Neuronal stem cell (in vitro differentiated cells): ENCODE measurements around the gene KLF14.
"Not testable (repeated sequence)": the region's sequence is repeated elsewhere in the genome, so short reads cannot be mapped to it uniquely, and the experiment has no call there.

Experiments
- DNase-seq: peaks from one replicate; pipeline ENCODE4 v3.0.0-alpha.2; 2013; ENCODE audit warnings: low spot score
- H2AFZ ChIP-seq: one replicate; pipeline ENCODE4 v1.6.1; 2013; ENCODE audit warnings: mild to moderate bottlenecking, low read length, inconsistent platforms
- H2AK5ac ChIP-seq: 2 replicates; pipeline ENCODE4 v1.6.1; 2013; ENCODE audit warnings: low read depth, mild to moderate bottlenecking, inconsistent platforms, low read length, moderate library complexity, mixed read lengths
- H2BK120ac ChIP-seq: 2 replicates; pipeline ENCODE4 v1.6.1; 2013; ENCODE audit warnings: low read depth, mild to moderate bottlenecking, inconsistent platforms, low read length, moderate library complexity, mixed read lengths
- H2BK12ac ChIP-seq: one replicate; pipeline ENCODE4 v1.6.1; 2013; ENCODE audit warnings: low read length, inconsistent platforms
- H2BK15ac ChIP-seq: 2 replicates; pipeline ENCODE4 v1.6.1; 2013; ENCODE audit warnings: mild to moderate bottlenecking, low read length, inconsistent platforms, mixed read lengths
- H2BK5ac ChIP-seq: one replicate; pipeline ENCODE4 v1.6.1; 2013; ENCODE audit warnings: inconsistent platforms, mild to moderate bottlenecking, low read length, moderate library complexity
- H3K14ac ChIP-seq: one replicate; pipeline ENCODE4 v1.6.1; 2013; ENCODE audit warnings: low read length, inconsistent platforms
- H3K18ac ChIP-seq: 2 replicates; pipeline ENCODE4 v1.6.1; 2013; ENCODE audit warnings: low read length, inconsistent platforms
- H3K23ac ChIP-seq: 2 replicates; pipeline ENCODE4 v1.6.1; 2013; ENCODE audit warnings: low read depth, mild to moderate bottlenecking, mixed read lengths, low read length, inconsistent platforms; ENCODE audit not compliant: poor library complexity
- H3K27ac ChIP-seq: replicated peaks from 3 replicates; pipeline ENCODE4 v1.5.1; 2013; ENCODE audit warnings: low read length, inconsistent platforms
- H3K27me3 ChIP-seq, 3 experiments: 2 replicates each; pipeline ENCODE4 v1.6.1; 2013; ENCODE audit warnings: low read length in 3 of 3, mild to moderate bottlenecking in 2 of 3, inconsistent platforms in 1 of 3, low read depth in 1 of 3, mixed read lengths in 1 of 3, moderate library complexity in 1 of 3; ENCODE audit not compliant: control insufficient read depth in 3 of 3, insufficient read depth in 3 of 3
- H3K36me3 ChIP-seq, 2 donors: replicated peaks in 1 of 2; 2 replicates each; pipeline ENCODE4 v1.6.1; 2013; ENCODE audit warnings: low read length in 2 of 2; ENCODE audit not compliant: control insufficient read depth in 2 of 2, insufficient read depth in 2 of 2
- H3K4ac ChIP-seq: 2 replicates; pipeline ENCODE4 v1.6.1; 2013; ENCODE audit warnings: inconsistent platforms, mild to moderate bottlenecking, low read length, moderate library complexity
- H3K4me1 ChIP-seq, 2 donors: 1 replicate in 1 of 2; 2 replicates in 1 of 2; pipeline ENCODE4 v1.6.1; 2013; ENCODE audit warnings: low read length in 2 of 2, low read depth in 1 of 2; ENCODE audit not compliant: control insufficient read depth in 2 of 2, insufficient read depth in 1 of 2
- H3K4me2 ChIP-seq: one replicate; pipeline ENCODE4 v1.6.1; 2013; ENCODE audit warnings: mild to moderate bottlenecking, low read length, inconsistent platforms; ENCODE audit not compliant: insufficient read depth, poor library complexity, severe bottlenecking
- H3K4me3 ChIP-seq, 2 donors: 2 replicates each; pipeline ENCODE4 v1.5.1; 2013; ENCODE audit warnings: low read length in 2 of 2, mild to moderate bottlenecking in 2 of 2, inconsistent platforms in 1 of 2, moderate library complexity in 1 of 2
- H3K79me1 ChIP-seq: one replicate; pipeline ENCODE4 v1.6.1; 2013; ENCODE audit warnings: low read depth, mild to moderate bottlenecking, inconsistent platforms, low read length, moderate library complexity
- H3K9ac ChIP-seq: one replicate; pipeline ENCODE4 v1.6.1; 2013; ENCODE audit warnings: mild to moderate bottlenecking, low read depth, low read length, inconsistent platforms; ENCODE audit not compliant: poor library complexity
- H3K9me3 ChIP-seq, 2 donors: replicated peaks in 1 of 2; 2 replicates each; pipeline versions ENCODE3 to v1.6.1; 2013; ENCODE audit warnings: low read length in 2 of 2, mild to moderate bottlenecking in 2 of 2, inconsistent platforms in 1 of 2, low read depth in 1 of 2, mixed read lengths in 1 of 2, moderate library complexity in 1 of 2; ENCODE audit not compliant: control insufficient read depth in 2 of 2, insufficient read depth in 1 of 2
- H4K8ac ChIP-seq: one replicate; pipeline ENCODE4 v1.6.1; 2013; ENCODE audit warnings: low read depth, mild to moderate bottlenecking, inconsistent platforms, low read length, moderate library complexity
- H4K91ac ChIP-seq: one replicate; pipeline ENCODE4 v1.6.1; 2013; ENCODE audit warnings: low read length, low read depth, mild to moderate bottlenecking, inconsistent platforms; ENCODE audit not compliant: poor library complexity
- WGBS, 2 donors: extraction: QIAGEN DNeasy Blood & Tissue Kit; methylation state at CpG; one replicate each; pipeline ENCODE4 v1.1.7; 2013; ENCODE audit warnings: missing lambda C conversion rate in 2 of 2, mixed read lengths in 1 of 2; ENCODE audit not compliant: insufficient read length in 2 of 2, insufficient replicate concordance in 1 of 2; ENCODE audit errors: extremely low coverage in 2 of 2; 5-methylcytosine and 5-hydroxymethylcytosine counted together

KLF14 gene

DNA sequence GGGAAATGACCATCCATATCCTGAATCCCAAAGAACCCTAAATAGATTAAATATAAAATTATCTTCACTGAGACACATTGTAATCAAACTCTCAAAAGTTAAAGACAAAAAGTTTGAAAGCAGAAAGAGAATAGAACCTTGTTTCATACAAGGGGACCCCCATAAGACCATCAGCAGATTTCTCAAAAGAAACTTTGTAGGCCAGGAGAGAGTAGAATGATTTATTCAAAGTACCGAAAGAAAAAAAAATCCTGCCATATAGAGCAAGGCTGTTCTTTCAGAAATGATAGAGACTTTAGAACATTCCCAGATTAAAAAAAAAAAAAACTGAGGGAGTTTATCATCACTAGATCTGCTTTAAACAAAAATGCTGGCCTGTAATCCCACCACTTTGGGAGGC is 34.8 kb upstream of the KLF14 start:
- Histone ChIP-seq H3K36me3 (no peaks in the 10 kb centered on the region), H3K9ac (no peak overlapping the region), H4K91ac (no peak overlapping the region), H2AK5ac (no peak overlapping the region), H3K4me1 (no peaks in the 10 kb centered on the region), H2BK12ac (no peak overlapping the region), H2BK5ac (no peak overlapping the region), H3K4me3 (no peak overlapping the region), H2BK15ac (no peak overlapping the region), H3K14ac (no peak overlapping the region), H4K8ac (no peak overlapping the region), H3K9me3 (peaks cover 0 to 4% of the 10 kb centered on the region in 2 donors), H3K79me1 (no peaks in the 10 kb centered on the region), H2BK120ac (no peak overlapping the region), H3K4me2 (no peak overlapping the region), H3K27me3 (no peaks in the 10 kb centered on the region), H3K27ac (no peak overlapping the region), H3K4ac (no peak overlapping the region), H2AFZ (no peak overlapping the region), H3K18ac (no peak overlapping the region), H3K23ac (no peak overlapping the region)
- no peak for DNase-seq
- WGBS, 2 donors = no CpG with 5 or more reads among the region's 1 CpG

- H4K8ac ChIP-seq, H3K4me2 ChIP-seq, H2BK120ac ChIP-seq, H2BK15ac ChIP-seq, H3K14ac ChIP-seq, H4K91ac ChIP-seq, H3K36me3 ChIP-seq, H3K79me1 ChIP-seq, H2BK12ac ChIP-seq, H3K4ac ChIP-seq, H3K9ac ChIP-seq, H3K4me3 ChIP-seq, DNase-seq, H3K23ac ChIP-seq, H2AFZ ChIP-seq, H3K18ac ChIP-seq, H3K27ac ChIP-seq, H3K9me3 ChIP-seq, H2BK5ac ChIP-seq, H3K4me1 ChIP-seq, H2AK5ac ChIP-seq, H3K27me3 ChIP-seq: not testable (repeated sequence)
- WGBS, 2 donors = no CpG with 5 or more reads among the region's 4 CpGs
Observed at GRCh38 chr7:130764569-130764968, 30.6 kb upstream of the KLF14 start.

- peak; percentile 17 for DNase-seq
- Histone ChIP-seq H2AFZ (no peak overlapping the region), H2AK5ac (no peak overlapping the region)
Observed at GRCh38 chr7:130758429-130759056, 24.5 kb upstream of the KLF14 start.

GRCh38 chr7:130756316-130756715 is 22.3 kb upstream of the KLF14 start:
- Histone ChIP-seq H3K27me3 (peaks cover 0 to 24% (median 0%) of the 10 kb centered on the region in 3 experiments), H4K91ac (no peak overlapping the region), H3K4ac (no peak overlapping the region), H2AK5ac (no peak overlapping the region), H3K9me3 (no peaks in the 10 kb centered on the region), H2BK120ac (no peak overlapping the region), H4K8ac (no peak overlapping the region), H3K79me1 (no peaks in the 10 kb centered on the region), H3K14ac (no peak overlapping the region), H2BK5ac (no peak overlapping the region), H3K9ac (no peak overlapping the region), H2BK15ac (no peak overlapping the region), H3K4me2 (no peak overlapping the region), H3K23ac (no peak overlapping the region), H2AFZ (no peak overlapping the region), H3K36me3 (no peaks in the 10 kb centered on the region), H2BK12ac (no peak overlapping the region), H3K4me3 (no peak overlapping the region), H3K4me1 (no peaks in the 10 kb centered on the region), H3K27ac (no peak overlapping the region), H3K18ac (no peak overlapping the region)
- no CpG with 5 or more reads among the region's 2 CpGs for WGBS, 2 donors
- DNase-seq = no peak

More at GRCh38 chr7:130758429-130759056, 24.5 kb upstream of the KLF14 start:
- H3K27ac ChIP-seq = no peak overlapping the region
- H3K4ac ChIP-seq = no peak overlapping the region
- H2BK120ac ChIP-seq = no peak overlapping the region
- no peaks in the 10 kb centered on the region for H3K79me1 ChIP-seq
- no peak overlapping the region for H3K4me2 ChIP-seq
- no peak overlapping the region for H3K4me3 ChIP-seq
- H4K8ac ChIP-seq = no peak overlapping the region
- H3K18ac ChIP-seq = no peak overlapping the region
- H3K14ac ChIP-seq = no peak overlapping the region
- no CpG with 5 or more reads among the region's 2 CpGs for WGBS, 2 donors
- no peak overlapping the region for H2BK12ac ChIP-seq
- peaks cover 0 to 10% (median 0%) of the 10 kb centered on the region in 3 experiments for H3K27me3 ChIP-seq
- H3K9me3 ChIP-seq = no peaks in the 10 kb centered on the region
- no peak overlapping the region for H2BK15ac ChIP-seq
- H3K36me3 ChIP-seq = no peaks in the 10 kb centered on the region
- H3K9ac ChIP-seq = no peak overlapping the region
- H3K4me1 ChIP-seq = no peaks in the 10 kb centered on the region
- H3K23ac ChIP-seq = no peak overlapping the region
- no peak overlapping the region for H2BK5ac ChIP-seq
- no peak overlapping the region for H4K91ac ChIP-seq
